NOMO-1 (cell line): ENCODE data around the gene WIF1.

Source experiments
- DNase-seq, 2 experiments: peaks; one replicate each; lab custom pipeline; 2025; ENCODE audit not compliant: unreplicated experiment in 2 of 2; lab: John Stamatoyannopoulos, UW

WIF1 gene

DNA sequence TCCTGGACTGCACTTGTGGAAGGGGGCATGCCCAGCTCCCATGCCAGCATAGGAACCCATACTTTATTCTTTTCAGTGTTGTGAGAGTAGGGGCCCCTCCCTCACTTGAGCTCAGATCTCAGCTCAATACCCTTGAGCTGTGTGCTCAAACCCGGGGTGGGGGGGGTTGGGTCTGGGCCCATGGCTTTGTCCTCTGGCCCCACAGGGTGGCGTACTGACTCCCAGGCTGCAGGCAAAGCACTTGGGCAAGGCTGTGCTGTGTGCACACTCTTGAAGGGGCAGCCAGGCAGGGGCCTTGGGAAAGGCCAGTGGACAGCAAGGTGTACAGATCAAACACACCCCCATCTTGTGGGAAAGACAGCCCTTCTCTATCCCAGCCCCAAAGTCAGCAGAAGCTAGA is 81.8 kb downstream of the WIF1 start:
- no peak for DNase-seq

DNA sequence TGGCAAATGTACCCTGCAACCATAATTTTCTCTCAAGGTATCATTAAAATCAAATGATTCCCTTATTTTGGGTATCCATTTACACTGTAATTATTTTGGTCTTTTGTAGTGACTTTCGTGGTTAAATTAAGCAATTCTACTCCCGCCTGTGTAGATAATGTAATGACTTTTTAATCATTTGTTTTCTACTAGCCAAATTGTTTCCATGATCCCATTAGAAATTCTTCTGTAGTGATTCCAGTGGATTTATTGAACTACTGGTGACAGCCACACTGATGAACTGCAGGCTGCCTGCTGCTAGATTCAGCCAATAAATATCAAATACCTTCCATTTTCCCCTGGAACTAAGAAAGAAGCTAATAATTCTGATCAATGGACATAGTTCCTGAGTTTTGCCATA is 96.0 kb downstream of the WIF1 start:
- DNase-seq: no peak

- DNase-seq: no peak
Observed at GRCh38 chr12:65023485-65023884, 97.6 kb downstream of the WIF1 start.

DNA sequence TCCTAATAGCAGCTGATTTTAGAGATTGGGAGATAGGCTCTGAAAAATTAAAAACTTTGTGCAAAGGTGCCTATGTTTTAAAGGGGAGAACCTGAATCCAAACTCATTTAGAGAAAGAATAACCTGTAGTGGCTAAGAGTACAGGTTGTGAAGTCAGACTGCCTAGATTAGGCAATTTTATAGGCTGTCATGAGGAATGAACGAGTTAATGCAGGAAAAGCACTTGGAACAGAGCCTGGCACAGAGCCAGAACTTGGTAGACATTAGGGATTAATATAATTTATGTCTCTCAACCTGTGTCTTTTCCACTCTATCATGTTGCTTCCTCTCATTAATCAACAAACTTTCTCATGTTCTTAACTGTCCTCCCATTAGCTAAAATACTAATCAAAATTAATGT is 98.1 kb downstream of the WIF1 start:
- DNase-seq: no peak

DNA sequence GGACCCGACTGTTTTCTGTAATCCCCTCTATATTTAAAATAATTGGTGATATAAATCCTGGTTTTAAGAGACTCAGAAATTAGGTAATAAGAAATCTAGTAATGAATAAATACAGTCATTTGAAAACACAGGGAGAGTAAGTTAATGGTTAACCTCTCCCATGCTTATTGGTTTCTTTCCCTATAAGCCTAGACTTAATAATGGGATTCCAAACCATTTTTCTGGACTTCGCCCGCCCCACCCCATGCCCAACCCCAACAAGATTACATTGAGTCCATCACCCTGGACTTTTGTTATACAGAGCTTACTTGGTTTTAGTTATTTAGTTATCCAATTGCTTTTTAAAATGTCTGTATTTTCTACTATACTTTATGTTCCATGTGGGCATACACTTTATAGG is 98.7 kb downstream of the WIF1 start:
- no peak for DNase-seq

DNA sequence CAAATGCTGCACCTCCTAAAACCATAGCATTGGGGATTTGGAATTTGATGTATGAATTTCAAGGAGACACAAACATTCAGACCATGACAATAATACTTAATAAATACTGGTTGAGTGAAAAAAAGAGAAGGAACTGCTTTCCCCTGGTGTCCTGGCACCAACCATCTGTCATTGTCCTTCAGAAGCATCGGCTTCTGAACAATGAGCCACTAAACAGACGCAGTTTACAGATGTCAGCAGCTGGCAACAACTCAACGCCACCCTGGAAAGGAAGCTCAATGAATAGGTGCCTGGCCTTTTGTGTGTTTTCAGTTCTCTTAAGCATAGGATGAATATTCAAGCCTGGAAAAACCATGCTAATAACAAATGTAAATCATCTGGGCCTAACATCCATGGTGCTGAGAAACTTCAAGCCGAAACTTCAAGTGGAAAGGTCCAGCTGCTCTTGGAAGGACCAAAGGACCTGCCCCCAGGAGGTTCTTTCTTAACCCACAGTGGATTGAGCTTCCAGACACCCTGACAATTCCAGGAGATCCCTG is 101.3 kb downstream of the WIF1 start:
- DNase-seq: no peak

- no peak for DNase-seq
Observed at GRCh38 chr12:65016881-65017650, 104.0 kb downstream of the WIF1 start.

DNA sequence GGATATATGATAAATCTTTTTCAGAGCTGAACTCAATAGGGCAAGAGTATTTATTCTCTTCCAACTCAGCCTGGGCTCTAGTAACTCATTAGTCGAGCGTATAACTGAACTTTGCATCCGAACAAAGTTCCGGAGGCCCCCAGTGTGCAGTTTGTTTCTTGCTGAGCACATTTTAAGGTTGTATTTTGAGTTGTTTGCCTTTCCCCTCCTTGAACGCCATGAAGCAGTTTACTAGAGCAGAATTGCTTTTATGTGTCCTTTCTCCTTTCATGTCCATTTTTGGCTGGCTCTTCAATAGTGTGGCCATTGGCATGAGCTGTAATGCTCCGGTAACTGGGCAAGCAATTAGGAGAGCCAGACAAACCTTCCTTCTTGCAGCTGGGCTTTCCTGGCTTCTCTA is 105.3 kb downstream of the WIF1 start:
- DNase-seq: no peak

DNA sequence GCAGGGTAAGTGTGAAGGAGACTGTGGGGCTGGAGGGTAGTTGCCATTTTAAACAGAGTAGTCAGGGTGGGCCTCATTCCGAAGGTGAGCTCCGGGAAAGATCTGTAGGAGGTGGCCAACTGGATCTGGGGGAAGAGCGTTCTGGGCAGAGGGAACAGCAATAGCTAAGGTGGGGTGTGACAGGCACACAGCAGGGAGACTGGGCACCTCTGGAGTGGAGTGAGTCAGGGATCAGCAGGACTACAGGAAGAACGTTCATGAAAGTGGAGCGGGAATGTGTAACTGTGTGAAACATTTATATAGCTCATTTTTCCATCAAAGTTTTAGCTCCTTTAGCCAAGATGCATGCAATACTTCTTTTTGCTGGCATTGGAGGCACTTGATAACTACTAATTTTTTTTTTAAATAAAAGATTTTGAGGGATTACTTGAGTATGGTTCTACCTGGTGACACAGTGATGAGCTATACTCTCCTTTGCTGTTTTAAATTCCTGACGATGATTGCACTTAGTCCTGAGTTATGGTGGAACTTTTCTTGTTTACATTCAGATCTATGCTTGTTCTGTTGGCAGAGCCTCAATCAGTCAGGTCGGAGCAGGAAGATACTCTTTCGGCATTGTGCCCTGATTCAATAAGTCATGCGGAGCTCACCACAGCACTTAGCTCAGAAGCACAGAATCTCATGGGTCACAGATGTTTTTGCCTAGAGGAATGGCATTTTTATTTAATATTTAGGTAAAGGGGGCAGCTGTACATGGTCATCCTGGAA is 106.4 kb downstream of the WIF1 start:
- no peak for DNase-seq

DNA sequence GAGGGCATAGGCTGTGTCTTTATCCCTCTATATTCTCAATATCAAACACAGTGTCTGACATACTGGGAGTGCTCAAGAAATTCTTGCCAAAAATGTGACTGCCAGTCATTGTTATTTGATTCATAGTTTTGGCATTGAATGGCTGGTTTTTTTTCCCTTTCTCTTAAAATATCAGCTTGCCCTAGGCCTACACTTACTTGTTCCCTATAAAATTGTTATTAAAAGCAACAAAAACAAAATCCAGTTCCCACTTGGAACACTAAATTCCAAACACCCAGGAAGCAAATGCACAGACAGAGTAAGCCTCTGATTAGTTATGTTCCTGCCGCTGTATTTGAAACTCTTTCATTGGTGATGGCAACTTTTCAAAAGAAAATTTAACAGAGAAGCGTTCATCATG is 110.7 kb downstream of the WIF1 start:
- no peak for DNase-seq

GRCh38 chr12:65005716-65006115 is 115.4 kb downstream of the WIF1 start:
- DNase-seq: no peak

GRCh38 chr12:65004270-65004669 is 116.8 kb downstream of the WIF1 start:
- no peak for DNase-seq
